MCF 10A (cell line): ENCODE measurements around the gene PRKN. TPM values are rescaled to one million over a fixed set of nuclear protein-coding genes. Genes with fewer than 3 reads are reported as not detected.

Experiments used
- BruUV-seq: library from RNA; stranded (reverse); fragments of 400-500 nt; replicated peaks from 2 replicates; lab custom pipeline; 2021; lab: Mats Ljungman, UMichigan
- CTCF ChIA-PET: fragments of 300-600 bp; sonication (Branson Sonifier 250); formaldehyde crosslinking; extraction: SDS; loops from one replicate; lab custom pipeline; 2021; ENCODE audit warnings: antibody characterized with exemption, inconsistent platforms; lab: Yijun Ruan, JAX
- POLR2A ChIA-PET: fragments of 300-600, 350-650 bp; sonication (Branson Sonifier 250); formaldehyde crosslinking; extraction: SDS; loops from one replicate; lab custom pipeline; 2020; ENCODE audit warnings: antibody characterized with exemption, inconsistent platforms; lab: Yijun Ruan, JAX
- DNase-seq: peaks from one replicate; pipeline ENCODE4 v3.0.0-alpha.2; 2018; ENCODE audit not compliant: unreplicated experiment
- H3K27ac Mint-ChIP-seq: one replicate; pipeline ENCODE4 v1.8.0; 2022; ENCODE audit warnings: mild to moderate bottlenecking, low read depth, mixed read lengths; ENCODE audit not compliant: unreplicated experiment
- H3K27me3 Mint-ChIP-seq: one replicate; pipeline ENCODE4 v1.8.0; 2022; ENCODE audit warnings: mixed read lengths; ENCODE audit not compliant: insufficient read depth, unreplicated experiment
- H3K36me3 Mint-ChIP-seq: one replicate; pipeline ENCODE4 v1.8.0; 2022; ENCODE audit warnings: mild to moderate bottlenecking, moderate library complexity, mixed read lengths; ENCODE audit not compliant: insufficient read depth, unreplicated experiment
- H3K4me1 Mint-ChIP-seq: one replicate; pipeline ENCODE4 v1.8.0; 2022; ENCODE audit warnings: mixed read lengths; ENCODE audit not compliant: insufficient read depth, unreplicated experiment
- H3K4me3 Mint-ChIP-seq: one replicate; pipeline ENCODE4 v1.8.0; 2022; ENCODE audit warnings: mild to moderate bottlenecking, moderate library complexity, mixed read lengths; ENCODE audit not compliant: unreplicated experiment
- H3K9me3 Mint-ChIP-seq: one replicate; pipeline ENCODE4 v1.8.0; 2022; ENCODE audit warnings: mixed read lengths; ENCODE audit not compliant: unreplicated experiment
- intact Hi-C: fragments of 100-400 bp; cut with micrococcal nuclease; formaldehyde crosslinking; loops from 2 replicates; pipeline ENCODE4 v1.14.1; 2022
- total RNA-seq: library from RNA; stranded (reverse); gene quantifications from 2 replicates; pipeline ENCODE4 v1.2.3, GENCODE V29; 2022
- TF ChIP-seq, protein P1 (sequence below): fragments of 200-600 bp; IDR thresholded peaks from one replicate; pipeline ENCODE4 v1.8.0; 2022; ENCODE audit warnings: antibody characterized with exemption, mild to moderate bottlenecking; ENCODE audit not compliant: unreplicated experiment

Gene PRKN
- total RNA-seq, 1 experiment from 2014 or later = 2.5 TPM

DNA sequence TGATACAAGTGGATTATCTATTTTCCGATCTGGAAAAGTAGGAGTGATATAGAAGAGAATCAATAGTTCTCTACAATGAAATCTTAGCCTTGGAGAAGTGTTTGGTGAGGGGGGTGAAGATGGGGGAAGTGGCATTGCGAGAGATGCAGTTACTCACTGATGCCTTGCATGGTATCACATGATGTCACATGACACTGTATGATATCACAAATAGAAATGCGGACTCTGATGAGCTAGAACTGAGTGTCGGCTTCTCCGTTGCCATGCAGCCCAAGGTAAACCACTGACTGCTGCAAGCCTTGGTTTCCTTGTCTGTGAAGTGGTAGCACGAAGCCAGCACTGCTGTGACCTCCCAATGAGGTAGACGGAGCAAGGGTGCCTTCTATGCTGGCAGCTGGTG lies 1050.4 kb downstream of the PRKN start:
- BruUV-seq = no TSS peak
- no peaks in the 10 kb centered on the region for H3K36me3 Mint-ChIP-seq
- DNase-seq = no peak
- no peaks in the 10 kb centered on the region for H3K9me3 Mint-ChIP-seq
- no peak overlapping the region for H3K27ac Mint-ChIP-seq
- no peaks in the 10 kb centered on the region for H3K4me1 Mint-ChIP-seq
- intact Hi-C loops = no loop called here
- TF ChIP-seq, protein P1, sequence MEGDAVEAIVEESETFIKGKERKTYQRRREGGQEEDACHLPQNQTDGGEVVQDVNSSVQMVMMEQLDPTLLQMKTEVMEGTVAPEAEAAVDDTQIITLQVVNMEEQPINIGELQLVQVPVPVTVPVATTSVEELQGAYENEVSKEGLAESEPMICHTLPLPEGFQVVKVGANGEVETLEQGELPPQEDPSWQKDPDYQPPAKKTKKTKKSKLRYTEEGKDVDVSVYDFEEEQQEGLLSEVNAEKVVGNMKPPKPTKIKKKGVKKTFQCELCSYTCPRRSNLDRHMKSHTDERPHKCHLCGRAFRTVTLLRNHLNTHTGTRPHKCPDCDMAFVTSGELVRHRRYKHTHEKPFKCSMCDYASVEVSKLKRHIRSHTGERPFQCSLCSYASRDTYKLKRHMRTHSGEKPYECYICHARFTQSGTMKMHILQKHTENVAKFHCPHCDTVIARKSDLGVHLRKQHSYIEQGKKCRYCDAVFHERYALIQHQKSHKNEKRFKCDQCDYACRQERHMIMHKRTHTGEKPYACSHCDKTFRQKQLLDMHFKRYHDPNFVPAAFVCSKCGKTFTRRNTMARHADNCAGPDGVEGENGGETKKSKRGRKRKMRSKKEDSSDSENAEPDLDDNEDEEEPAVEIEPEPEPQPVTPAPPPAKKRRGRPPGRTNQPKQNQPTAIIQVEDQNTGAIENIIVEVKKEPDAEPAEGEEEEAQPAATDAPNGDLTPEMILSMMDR = no peak
- CTCF ChIA-PET = interaction anchor here (1.1 kb wide), 1 partner anchor 9 kb away, joined by 3 read pairs; no protein-coding TSS in a partner anchor
- no peak overlapping the region for H3K4me3 Mint-ChIP-seq
- H3K27me3 Mint-ChIP-seq = no peaks in the 10 kb centered on the region
- POLR2A ChIA-PET = no interaction called here

DNA sequence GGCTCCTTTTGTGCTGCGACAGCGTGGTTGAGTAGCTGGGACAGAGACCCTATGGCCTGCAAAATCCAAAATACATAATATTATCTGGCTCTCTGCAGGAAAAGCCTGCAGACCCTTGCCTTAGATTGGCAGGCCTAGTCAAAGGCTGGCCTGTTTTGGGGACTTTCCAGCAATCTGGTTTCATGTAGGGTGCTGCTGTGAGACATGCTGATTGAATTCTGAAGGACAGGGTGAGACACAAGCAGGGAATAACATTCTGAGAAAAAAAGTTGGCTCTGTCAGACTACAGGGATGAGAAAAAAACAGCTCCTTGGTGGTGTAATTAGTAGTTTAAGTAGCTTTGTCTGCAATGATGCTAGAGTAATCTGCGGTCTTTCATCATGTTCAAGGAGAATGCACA lies 1051.0 kb downstream of the PRKN start:
- intact Hi-C loops = no loop called here
- BruUV-seq = no TSS peak
- ChIA-PET CTCF (no interaction called here), POLR2A (no interaction called here)
- H3K36me3 Mint-ChIP-seq = no peaks in the 10 kb centered on the region
- no peaks in the 10 kb centered on the region for H3K27me3 Mint-ChIP-seq
- H3K4me3 Mint-ChIP-seq = no peak overlapping the region
- no peaks in the 10 kb centered on the region for H3K4me1 Mint-ChIP-seq
- no peaks in the 10 kb centered on the region for H3K9me3 Mint-ChIP-seq
- no peak for DNase-seq
- no peak overlapping the region for H3K27ac Mint-ChIP-seq
- TF ChIP-seq, protein P1 = no peak

DNA sequence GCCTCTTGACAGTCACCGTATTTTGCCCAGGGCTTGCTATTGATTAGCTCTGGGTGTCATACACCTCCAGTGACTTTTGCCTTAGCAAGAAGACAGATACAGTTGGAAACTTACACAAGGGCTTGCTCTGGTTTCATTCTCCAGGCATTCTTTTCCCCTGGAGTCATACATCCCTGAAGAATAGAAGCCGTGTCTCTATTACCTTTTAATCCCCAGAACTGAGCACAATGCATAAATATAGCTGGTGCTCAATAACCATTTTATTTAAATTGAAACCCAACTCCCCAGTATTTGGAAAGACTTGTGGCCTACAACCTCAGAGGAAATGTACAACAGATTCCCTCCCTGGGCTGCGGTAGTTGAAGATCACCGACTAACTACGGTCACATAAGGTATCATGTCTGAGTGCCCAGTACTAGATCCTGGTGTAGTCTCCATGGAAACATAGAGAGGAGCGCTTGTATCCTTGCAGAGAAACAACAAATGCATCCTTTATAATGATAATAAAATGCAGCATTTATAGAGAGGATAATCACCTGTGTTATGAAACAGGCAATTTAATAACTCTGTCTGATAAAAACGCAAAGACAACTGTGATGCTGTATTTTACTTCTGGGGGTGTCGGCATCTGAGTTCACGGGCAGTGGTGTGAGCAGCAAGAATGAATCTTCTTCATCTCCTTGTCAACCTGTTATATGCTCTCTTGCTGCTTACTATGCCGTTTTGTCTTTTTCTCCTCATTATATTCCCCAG lies 1052.5 kb downstream of the PRKN start:
- intact Hi-C loops = no loop called here
- TF ChIP-seq, protein P1 = no peak
- Mint-ChIP-seq H3K27me3 (no peaks in the 10 kb centered on the region), H3K27ac (no peak overlapping the region), H3K9me3 (no peaks in the 10 kb centered on the region), H3K4me1 (peaks cover 2% of the 10 kb centered on the region), H3K36me3 (no peaks in the 10 kb centered on the region), H3K4me3 (no peak overlapping the region)
- POLR2A ChIA-PET = no interaction called here
- CTCF ChIA-PET = no interaction called here
- DNase-seq = no peak
- no TSS peak for BruUV-seq

DNA sequence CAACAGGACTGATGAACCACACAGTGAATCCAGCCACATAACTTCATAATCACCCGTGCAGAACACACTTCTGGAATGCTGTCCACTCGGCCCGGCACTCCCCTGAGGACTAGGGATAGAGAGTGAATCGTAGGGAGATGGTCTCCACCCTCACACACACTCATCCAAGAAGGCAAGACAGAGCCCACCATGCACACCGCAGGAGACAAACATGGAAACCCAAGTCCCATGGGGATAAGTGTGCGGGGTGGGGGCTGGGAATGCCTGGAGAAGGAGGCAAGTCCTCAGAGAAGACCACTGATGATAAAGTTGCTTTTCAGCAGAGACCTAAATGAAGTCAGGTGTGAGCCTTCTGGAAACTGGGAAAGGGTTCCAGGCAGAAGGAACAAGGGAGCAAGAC lies 1054.5 kb downstream of the PRKN start:
- no peak for DNase-seq
- Mint-ChIP-seq H3K9me3 (no peaks in the 10 kb centered on the region), H3K27me3 (no peaks in the 10 kb centered on the region), H3K27ac (no peak overlapping the region), H3K36me3 (no peaks in the 10 kb centered on the region), H3K4me1 (peaks cover 4% of the 10 kb centered on the region), H3K4me3 (no peak overlapping the region)
- POLR2A ChIA-PET = no interaction called here
- intact Hi-C loops = no loop called here
- BruUV-seq = no TSS peak
- CTCF ChIA-PET = no interaction called here
- TF ChIP-seq, protein P1 = no peak
